ENCODE results near the gene PHACTR3.

DNA sequence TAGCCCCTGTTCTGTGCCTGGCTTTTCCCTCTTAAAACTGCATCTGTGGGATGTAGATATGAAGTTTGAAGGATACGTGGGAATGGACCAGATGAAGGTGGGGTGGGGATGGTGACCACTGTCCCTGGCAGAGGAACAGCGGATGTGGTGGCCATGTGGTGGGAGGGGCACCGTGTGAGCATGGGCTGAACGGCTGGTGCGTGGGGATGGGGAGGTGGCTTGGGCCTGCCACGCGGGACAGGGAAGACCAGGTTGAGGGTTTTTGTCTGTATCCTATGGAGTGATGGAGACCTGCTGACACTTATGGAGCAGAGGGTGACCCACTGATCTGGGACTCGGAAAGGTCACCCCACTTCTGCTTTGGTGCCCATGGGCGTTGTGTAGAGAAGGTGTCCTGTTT lies 19.2 kb downstream of the PHACTR3 start:
- TF ChIP-seq, protein P1, sequence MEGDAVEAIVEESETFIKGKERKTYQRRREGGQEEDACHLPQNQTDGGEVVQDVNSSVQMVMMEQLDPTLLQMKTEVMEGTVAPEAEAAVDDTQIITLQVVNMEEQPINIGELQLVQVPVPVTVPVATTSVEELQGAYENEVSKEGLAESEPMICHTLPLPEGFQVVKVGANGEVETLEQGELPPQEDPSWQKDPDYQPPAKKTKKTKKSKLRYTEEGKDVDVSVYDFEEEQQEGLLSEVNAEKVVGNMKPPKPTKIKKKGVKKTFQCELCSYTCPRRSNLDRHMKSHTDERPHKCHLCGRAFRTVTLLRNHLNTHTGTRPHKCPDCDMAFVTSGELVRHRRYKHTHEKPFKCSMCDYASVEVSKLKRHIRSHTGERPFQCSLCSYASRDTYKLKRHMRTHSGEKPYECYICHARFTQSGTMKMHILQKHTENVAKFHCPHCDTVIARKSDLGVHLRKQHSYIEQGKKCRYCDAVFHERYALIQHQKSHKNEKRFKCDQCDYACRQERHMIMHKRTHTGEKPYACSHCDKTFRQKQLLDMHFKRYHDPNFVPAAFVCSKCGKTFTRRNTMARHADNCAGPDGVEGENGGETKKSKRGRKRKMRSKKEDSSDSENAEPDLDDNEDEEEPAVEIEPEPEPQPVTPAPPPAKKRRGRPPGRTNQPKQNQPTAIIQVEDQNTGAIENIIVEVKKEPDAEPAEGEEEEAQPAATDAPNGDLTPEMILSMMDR (IDR thresholded peaks at IDR 0.05; ENCODE audit: low read depth, low read length, poor library complexity, severe bottlenecking), result no peak
- TF ChIP-seq EZH2phosphoT487 (IDR thresholded peaks at IDR 0.05; ENCODE audit: borderline replicate concordance, low read length), result no peak
